Spleen (tissue), 11 donors: ENCODE data around the gene IL20. TPM values are rescaled to one million over a fixed set of nuclear protein-coding genes. Genes with fewer than 3 reads are reported as not detected.

Experiments
- DNase-seq: peaks from one replicate; pipeline ENCODE4 v3.0.0-alpha.2; 2020
- H3K27ac ChIP-seq, 8 donors: fragments of 200-600 bp; sonication (generic) in 7 of 8; 1 replicate in 4 of 8; 2 replicates in 4 of 8; pipeline versions ENCODE4 v1.5.0 to v1.8.0; 2016 to 2021; ENCODE audit warnings: inconsistent platforms in 4 of 8, mild to moderate bottlenecking in 4 of 8, moderate library complexity in 1 of 8
- H3K27me3 ChIP-seq, 7 donors: fragments of 200-600 bp; sonication (generic) in 6 of 7; replicated peaks in 1 of 7; 1 replicate in 4 of 7; 2 replicates in 3 of 7; pipeline versions ENCODE4 v1.5.0 to v1.8.0; 2016 to 2021; ENCODE audit warnings: inconsistent platforms in 3 of 7, mild to moderate bottlenecking in 1 of 7
- H3K36me3 ChIP-seq, 6 donors: fragments of 200-600 bp; sonication (generic) in 5 of 6; 1 replicate in 4 of 6; 2 replicates in 2 of 6; pipeline versions ENCODE4 v1.5.0 to v1.8.0; 2016 to 2021; ENCODE audit warnings: inconsistent platforms in 2 of 6
- H3K4me1 ChIP-seq, 6 donors: fragments of 200-600 bp; sonication (generic) in 5 of 6; 1 replicate in 3 of 6; 2 replicates in 3 of 6; pipeline versions ENCODE4 v1.5.0 to v1.8.0; 2016 to 2021; ENCODE audit warnings: inconsistent platforms in 3 of 6
- H3K4me3 ChIP-seq, 8 donors: fragments of 200-600 bp; sonication (generic) in 7 of 8; 1 replicate in 4 of 8; 2 replicates in 4 of 8; pipeline versions ENCODE4 v1.5.0 to v1.8.0; 2016 to 2021; ENCODE audit warnings: inconsistent platforms in 4 of 8, mild to moderate bottlenecking in 4 of 8, moderate library complexity in 2 of 8
- H3K9me3 ChIP-seq, 8 donors: fragments of 200-600 bp; sonication (generic) in 7 of 8; 1 replicate in 4 of 8; 2 replicates in 4 of 8; pipeline versions ENCODE4 v1.5.0 to v1.8.0; 2016 to 2021; ENCODE audit warnings: inconsistent platforms in 4 of 8
- POLR2A ChIP-seq, 3 donors: fragments of 450-650 bp; IDR thresholded peaks; one replicate each; pipeline ENCODE4 v1.5.1; 2017; ENCODE audit warnings: antibody characterized with exemption in 3 of 3, mild to moderate bottlenecking in 1 of 3
- POLR2AphosphoS5 ChIP-seq, 3 donors: sonication (generic); formaldehyde crosslinking; IDR thresholded peaks; one replicate each; pipeline ENCODE4 v1.5.1; 2017; ENCODE audit warnings: antibody characterized with exemption in 3 of 3
- WGBS, 5 donors: extraction: QIAGEN DNeasy Blood & Tissue Kit in 3 of 5; methylation state at CpG; one replicate each; pipeline versions ENCODE4 v1.1.5 to v1.1.7; 2013 to 2018; 5-methylcytosine and 5-hydroxymethylcytosine counted together
- intact Hi-C: fragments of 100-400 bp; cut with DNase I; formaldehyde crosslinking; loops from one replicate; pipeline ENCODE4 v1.15.0; 2023; ENCODE audit warnings: low total_unique reads
- polyA plus RNA-seq, 3 donors: library from polyadenylated mRNA; stranded (reverse); fragments of 200-250 nt; gene quantifications; one replicate each; pipeline ENCODE4 v1.2.1, GENCODE V29; 2013
- total RNA-seq, 7 donors: library from RNA; depleted of rRNA in 3 of 7; stranded (reverse); fragments of >200 nt in 3 of 7; fragmentation: NEBNext Ultra II Directional in 4 of 7; extraction: Animal tissue kit (Norgen Biotek cat#: 25700) in 4 of 7; gene quantifications; one replicate each; pipeline versions ENCODE4 v1.1.0 to v1.2.1, GENCODE V29; 2016 to 2021
- TF ChIP-seq, protein P1 (sequence below), 11 experiments: fragments of 200-600 bp in 7 of 11; fragments of 450-650 bp in 4 of 11; sonication (generic) in 4 of 11; IDR thresholded peaks in 8 of 11; conservative IDR thresholded peaks in 3 of 11; 1 replicate in 7 of 11; 2 replicates in 4 of 11; pipeline versions ENCODE4 v1.4.0 to v1.8.0; 2016 to 2021; ENCODE audit warnings: antibody characterized with exemption in 11 of 11, inconsistent platforms in 4 of 11, mild to moderate bottlenecking in 1 of 11
- donor health status: healthy with polysubstance abuse.
- donor health status: DM: no; HTN: no; CAD: no; lungs with moderate emphysema.
- donor health status: DM: no; HTN: no; CAD: no.
- donor health status: Bipolar disorder and iron deficiency.
- donor health status: healthy.
- donor health status: DM: no; HTN: no; CAD: no.
- donor health status: DM: yes; HTN: yes; CAD: no.

The IL20 gene
- total and polyA plus RNA-seq, 10 donors = not detected

GRCh38 chr1:206866062-206866461 is 639 bp downstream of the IL20 start:
- intact Hi-C loops = no loop called here
- DNase-seq = no peak
- TF ChIP-seq POLR2AphosphoS5 (IDR thresholded peaks at IDR 0.05) = no peak
- TF ChIP-seq POLR2A (IDR thresholded peaks at IDR 0.05) = no peak
- TF ChIP-seq, protein P1, sequence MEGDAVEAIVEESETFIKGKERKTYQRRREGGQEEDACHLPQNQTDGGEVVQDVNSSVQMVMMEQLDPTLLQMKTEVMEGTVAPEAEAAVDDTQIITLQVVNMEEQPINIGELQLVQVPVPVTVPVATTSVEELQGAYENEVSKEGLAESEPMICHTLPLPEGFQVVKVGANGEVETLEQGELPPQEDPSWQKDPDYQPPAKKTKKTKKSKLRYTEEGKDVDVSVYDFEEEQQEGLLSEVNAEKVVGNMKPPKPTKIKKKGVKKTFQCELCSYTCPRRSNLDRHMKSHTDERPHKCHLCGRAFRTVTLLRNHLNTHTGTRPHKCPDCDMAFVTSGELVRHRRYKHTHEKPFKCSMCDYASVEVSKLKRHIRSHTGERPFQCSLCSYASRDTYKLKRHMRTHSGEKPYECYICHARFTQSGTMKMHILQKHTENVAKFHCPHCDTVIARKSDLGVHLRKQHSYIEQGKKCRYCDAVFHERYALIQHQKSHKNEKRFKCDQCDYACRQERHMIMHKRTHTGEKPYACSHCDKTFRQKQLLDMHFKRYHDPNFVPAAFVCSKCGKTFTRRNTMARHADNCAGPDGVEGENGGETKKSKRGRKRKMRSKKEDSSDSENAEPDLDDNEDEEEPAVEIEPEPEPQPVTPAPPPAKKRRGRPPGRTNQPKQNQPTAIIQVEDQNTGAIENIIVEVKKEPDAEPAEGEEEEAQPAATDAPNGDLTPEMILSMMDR (IDR thresholded peaks at IDR 0.05 in 8 of 11, conservative IDR thresholded peaks at IDR 0.05 in 3 of 11) = no peak
- peak overlapping the region in 4 of 8 donors; percentile 39 to 51 (median 46) for H3K27ac ChIP-seq
- peaks cover 0 to 3% (median 0%) of the 10 kb centered on the region in 7 donors for H3K27me3 ChIP-seq
- H3K36me3 ChIP-seq = no peaks in the 10 kb centered on the region
- no peak overlapping the region for H3K4me3 ChIP-seq
- 37 to 67% (median 59%) methylated on average over 2 of the region's 2 CpGs for WGBS, 5 donors
- peaks cover 0 to 9% (median 0%) of the 10 kb centered on the region in 6 donors for H3K4me1 ChIP-seq
- no peaks in the 10 kb centered on the region for H3K9me3 ChIP-seq

DNA sequence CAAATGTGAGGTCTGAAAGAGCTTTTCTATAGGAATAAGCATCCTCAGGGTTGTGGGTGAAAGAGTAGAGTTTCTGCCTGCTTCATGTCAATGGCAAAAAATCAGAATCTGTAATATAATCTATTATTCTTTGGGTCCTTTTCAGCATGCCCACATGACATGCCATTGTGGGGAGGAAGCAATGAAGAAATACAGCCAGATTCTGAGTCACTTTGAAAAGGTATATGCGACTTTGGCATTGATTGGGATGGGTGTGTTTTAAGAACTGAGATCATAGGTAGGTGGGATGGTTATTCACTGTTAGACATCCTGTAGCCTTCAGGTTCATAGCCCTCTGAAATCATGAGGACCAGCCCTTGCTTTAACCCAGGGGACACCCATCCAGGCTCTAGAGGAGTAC is 1.8 kb downstream of the IL20 start:
- H3K36me3 ChIP-seq = no peaks in the 10 kb centered on the region
- peaks cover 0 to 3% (median 0%) of the 10 kb centered on the region in 8 donors for H3K9me3 ChIP-seq
- H3K4me3 ChIP-seq = no peak overlapping the region
- intact Hi-C loops = no loop called here
- no peak for DNase-seq
- H3K27ac ChIP-seq = no peak overlapping the region
- TF ChIP-seq POLR2A (IDR thresholded peaks at IDR 0.05) (no peak), POLR2AphosphoS5 (IDR thresholded peaks at IDR 0.05) (no peak)
- TF ChIP-seq, protein P1 (IDR thresholded peaks at IDR 0.05 in 8 of 11, conservative IDR thresholded peaks at IDR 0.05 in 3 of 11) = no peak
- 71 to 100% (median 89%) methylated on average over 1 of the region's 1 CpG for WGBS, 5 donors
- peaks cover 0 to 3% (median 0%) of the 10 kb centered on the region in 7 donors for H3K27me3 ChIP-seq
- H3K4me1 ChIP-seq = peaks cover 0 to 9% (median 0%) of the 10 kb centered on the region in 6 donors

GRCh38 chr1:206867716-206868115 is 2.3 kb downstream of the IL20 start:
- Histone ChIP-seq H3K4me3 (no peak overlapping the region), H3K27ac (no peak overlapping the region), H3K36me3 (no peaks in the 10 kb centered on the region), H3K4me1 (peaks cover 0 to 9% (median 0%) of the 10 kb centered on the region in 6 donors), H3K27me3 (peaks cover 0 to 3% (median 0%) of the 10 kb centered on the region in 7 donors), H3K9me3 (peaks cover 0 to 6% (median 0%) of the 10 kb centered on the region in 8 donors)
- TF ChIP-seq POLR2A (IDR thresholded peaks at IDR 0.05) (no peak), POLR2AphosphoS5 (IDR thresholded peaks at IDR 0.05) (no peak)
- TF ChIP-seq, protein P1 (IDR thresholded peaks at IDR 0.05 in 8 of 11, conservative IDR thresholded peaks at IDR 0.05 in 3 of 11) = no peak
- no peak for DNase-seq
- intact Hi-C loops = no loop called here

DNA sequence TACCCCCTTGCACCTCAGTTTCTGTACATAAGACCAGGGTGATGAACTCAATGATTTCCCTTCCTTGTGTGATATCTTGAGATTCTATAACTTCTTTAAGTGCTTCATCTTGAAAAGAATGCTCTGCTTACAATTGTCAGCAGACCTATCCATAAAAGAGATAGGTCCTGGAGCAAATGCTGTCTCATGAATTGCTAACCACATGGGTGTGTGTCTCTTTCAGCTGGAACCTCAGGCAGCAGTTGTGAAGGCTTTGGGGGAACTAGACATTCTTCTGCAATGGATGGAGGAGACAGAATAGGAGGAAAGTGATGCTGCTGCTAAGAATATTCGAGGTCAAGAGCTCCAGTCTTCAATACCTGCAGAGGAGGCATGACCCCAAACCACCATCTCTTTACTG is 2.8 kb downstream of the IL20 start:
- H3K9me3 ChIP-seq = peaks cover 0 to 6% (median 0%) of the 10 kb centered on the region in 8 donors
- no peak for DNase-seq
- H3K36me3 ChIP-seq = no peaks in the 10 kb centered on the region
- H3K4me1 ChIP-seq = peaks cover 0 to 9% (median 0%) of the 10 kb centered on the region in 6 donors
- intact Hi-C loops = no loop called here
- TF ChIP-seq, protein P1 (IDR thresholded peaks at IDR 0.05 in 8 of 11, conservative IDR thresholded peaks at IDR 0.05 in 3 of 11) = no peak
- TF ChIP-seq POLR2A (IDR thresholded peaks at IDR 0.05) (no peak), POLR2AphosphoS5 (IDR thresholded peaks at IDR 0.05) (no peak)
- no peak overlapping the region for H3K4me3 ChIP-seq
- 52 to 78% (median 60%) methylated on average over 1 of the region's 1 CpG for WGBS, 5 donors
- no peak overlapping the region for H3K27ac ChIP-seq
- H3K27me3 ChIP-seq = peaks cover 0 to 3% (median 0%) of the 10 kb centered on the region in 7 donors
